SHP77 (cell line): ENCODE data around the gene UHRF2.
"Not testable (repeated sequence)": the region's sequence is repeated elsewhere in the genome, so short reads cannot be mapped to it uniquely, and the experiment has no call there.

ENCODE experiments used
- DNase-seq, 2 experiments: peaks; one replicate each; lab custom pipeline; 2025; lab: John Stamatoyannopoulos, UW

UHRF2 gene, protein sequence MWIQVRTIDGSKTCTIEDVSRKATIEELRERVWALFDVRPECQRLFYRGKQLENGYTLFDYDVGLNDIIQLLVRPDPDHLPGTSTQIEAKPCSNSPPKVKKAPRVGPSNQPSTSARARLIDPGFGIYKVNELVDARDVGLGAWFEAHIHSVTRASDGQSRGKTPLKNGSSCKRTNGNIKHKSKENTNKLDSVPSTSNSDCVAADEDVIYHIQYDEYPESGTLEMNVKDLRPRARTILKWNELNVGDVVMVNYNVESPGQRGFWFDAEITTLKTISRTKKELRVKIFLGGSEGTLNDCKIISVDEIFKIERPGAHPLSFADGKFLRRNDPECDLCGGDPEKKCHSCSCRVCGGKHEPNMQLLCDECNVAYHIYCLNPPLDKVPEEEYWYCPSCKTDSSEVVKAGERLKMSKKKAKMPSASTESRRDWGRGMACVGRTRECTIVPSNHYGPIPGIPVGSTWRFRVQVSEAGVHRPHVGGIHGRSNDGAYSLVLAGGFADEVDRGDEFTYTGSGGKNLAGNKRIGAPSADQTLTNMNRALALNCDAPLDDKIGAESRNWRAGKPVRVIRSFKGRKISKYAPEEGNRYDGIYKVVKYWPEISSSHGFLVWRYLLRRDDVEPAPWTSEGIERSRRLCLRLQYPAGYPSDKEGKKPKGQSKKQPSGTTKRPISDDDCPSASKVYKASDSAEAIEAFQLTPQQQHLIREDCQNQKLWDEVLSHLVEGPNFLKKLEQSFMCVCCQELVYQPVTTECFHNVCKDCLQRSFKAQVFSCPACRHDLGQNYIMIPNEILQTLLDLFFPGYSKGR

DNA sequence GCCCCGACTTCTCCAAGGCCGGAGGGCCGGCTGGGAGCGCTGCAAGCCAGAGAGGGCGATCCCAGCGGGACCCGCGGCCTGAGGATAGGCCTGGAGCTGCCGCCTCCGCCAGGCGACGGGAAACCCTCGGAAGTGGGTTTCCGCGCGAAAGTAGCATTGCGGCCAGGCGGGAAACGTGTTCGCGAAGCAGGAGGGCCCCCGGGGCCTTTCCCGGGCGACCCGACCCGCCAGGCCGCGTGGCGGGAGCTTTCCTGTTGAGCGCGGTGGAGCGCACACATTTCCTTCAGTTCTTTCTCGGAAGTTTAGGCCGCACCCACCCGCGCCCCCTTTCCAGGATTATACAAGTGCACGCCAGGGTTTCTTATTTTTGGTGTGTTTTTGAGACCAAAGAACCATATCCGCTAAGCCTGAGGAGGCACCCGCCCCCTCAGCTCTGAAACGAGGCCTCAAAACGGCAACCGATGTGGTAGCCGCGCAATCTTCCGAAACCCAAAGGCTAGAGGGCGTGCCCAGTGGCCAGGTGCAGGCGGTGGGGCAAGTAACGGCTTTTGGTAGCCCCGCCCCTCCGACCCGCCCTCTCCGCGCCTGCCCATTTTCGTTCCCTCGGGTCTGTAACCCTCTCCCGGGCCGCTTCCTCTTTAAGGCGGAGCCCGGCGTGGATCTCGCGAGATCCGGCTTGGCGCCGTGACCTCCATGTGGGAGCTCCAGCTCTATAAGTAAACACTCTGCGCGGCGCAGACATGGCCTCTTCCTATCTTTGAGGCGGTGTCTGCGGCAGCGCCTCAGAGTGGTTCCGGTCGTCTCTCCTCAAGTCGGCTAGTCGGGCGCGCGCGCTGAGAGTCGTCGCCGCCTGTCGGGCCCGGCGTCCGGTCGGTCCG, at the start of gene UHRF2:
Gene UHRF2, plus strand, starts transcription at position 713 of the 878 bp plus-strand sequence. CDS start 292 bp downstream, outside the sequence.
- DNase-seq = peak; percentile 85 to 87

- DNase-seq = no peak
These were observed 45.7 kb upstream of the UHRF2 start for GRCh38 chr9:6367128-6367890.

DNA sequence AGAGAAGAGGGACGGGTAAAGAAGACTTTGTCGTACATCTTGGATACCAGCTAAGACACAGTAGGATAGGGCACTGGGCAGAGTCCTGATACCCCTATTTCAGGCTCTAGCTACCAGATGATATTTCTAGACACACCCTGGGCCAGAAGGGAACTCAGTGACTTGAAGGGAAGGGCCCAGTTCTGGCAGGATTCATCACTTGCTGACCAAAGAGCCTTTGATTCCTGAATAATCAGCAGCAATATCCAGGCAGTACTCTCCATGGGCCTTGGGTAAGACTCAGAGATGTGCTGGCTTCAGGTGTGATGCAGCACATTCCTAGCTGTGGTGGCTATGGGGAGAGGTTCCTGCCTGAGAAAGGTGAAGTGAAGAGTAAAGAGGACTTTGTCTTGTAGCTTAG, 44.2 kb upstream of the UHRF2 start:
- no peak for DNase-seq

- not testable (repeated sequence) for DNase-seq
These were observed 31.5 kb upstream of the UHRF2 start for GRCh38 chr9:6381477-6382012.

GRCh38 chr9:6382681-6383080, 30.3 kb upstream of the UHRF2 start:
- no peak for DNase-seq

- no peak for DNase-seq
These were observed 29.3 kb upstream of the UHRF2 start for GRCh38 chr9:6383551-6384225.

GRCh38 chr9:6384732-6385131, 28.3 kb upstream of the UHRF2 start:
- no peak for DNase-seq

GRCh38 chr9:6399071-6399470, 13.9 kb upstream of the UHRF2 start:
- DNase-seq = no peak

GRCh38 chr9:6405371-6405770, 7.6 kb upstream of the UHRF2 start:
- DNase-seq = no peak

- DNase-seq = no peak
These were observed 5.2 kb upstream of the UHRF2 start for GRCh38 chr9:6407778-6408177.

- no peak for DNase-seq
These were observed 4.7 kb upstream of the UHRF2 start for GRCh38 chr9:6408320-6408719.

DNA sequence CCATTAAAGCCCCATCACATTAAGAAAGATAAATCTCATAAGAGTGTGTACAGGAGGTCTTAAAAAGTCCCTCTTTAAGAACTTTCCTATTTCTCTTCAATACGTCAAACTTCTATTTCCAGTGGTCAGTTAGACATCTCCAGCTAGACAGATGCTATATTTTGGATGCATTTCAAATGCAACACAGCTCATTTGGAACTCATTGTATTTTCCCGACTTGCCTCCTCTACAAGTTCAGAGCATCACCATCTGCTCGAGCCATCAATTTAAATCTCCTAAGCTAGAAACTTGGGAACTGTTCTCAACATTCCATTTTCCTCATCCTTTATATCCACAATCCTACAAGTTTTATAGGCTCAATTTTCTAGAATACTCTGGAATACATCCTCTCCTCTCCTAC, 3.2 kb upstream of the UHRF2 start:
- no peak for DNase-seq

GRCh38 chr9:6410633-6411032, 2.4 kb upstream of the UHRF2 start:
- DNase-seq = no peak

GRCh38 chr9:6413365-6414246, 607 bp downstream of the UHRF2 start:
- DNase-seq = no peak

GRCh38 chr9:6414247-6414641, 1.2 kb downstream of the UHRF2 start:
- no peak for DNase-seq

DNA sequence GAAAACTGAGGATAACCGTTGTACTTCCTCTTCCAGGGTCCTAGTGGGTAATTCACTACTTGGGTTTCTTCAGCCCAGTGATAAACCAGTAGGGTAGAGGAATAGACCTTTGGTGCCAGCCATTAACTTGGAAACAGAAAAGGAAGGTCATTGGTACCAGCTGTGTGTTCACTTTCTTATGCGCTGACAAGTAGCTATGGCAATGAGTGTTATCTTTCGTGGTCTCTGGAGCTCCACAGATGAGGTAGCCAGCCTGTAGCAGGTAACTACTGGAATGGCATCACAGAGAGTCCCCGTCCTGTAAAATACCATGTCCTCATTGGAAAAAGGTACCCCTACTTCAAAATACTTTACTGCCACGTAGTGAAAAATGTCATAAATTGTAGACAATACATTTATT, 2.3 kb downstream of the UHRF2 start:
- no peak for DNase-seq

- no peak for DNase-seq
These were observed 4.2 kb downstream of the UHRF2 start for GRCh38 chr9:6417186-6417585.

GRCh38 chr9:6418764-6419163, 5.8 kb downstream of the UHRF2 start:
- no peak for DNase-seq

DNA sequence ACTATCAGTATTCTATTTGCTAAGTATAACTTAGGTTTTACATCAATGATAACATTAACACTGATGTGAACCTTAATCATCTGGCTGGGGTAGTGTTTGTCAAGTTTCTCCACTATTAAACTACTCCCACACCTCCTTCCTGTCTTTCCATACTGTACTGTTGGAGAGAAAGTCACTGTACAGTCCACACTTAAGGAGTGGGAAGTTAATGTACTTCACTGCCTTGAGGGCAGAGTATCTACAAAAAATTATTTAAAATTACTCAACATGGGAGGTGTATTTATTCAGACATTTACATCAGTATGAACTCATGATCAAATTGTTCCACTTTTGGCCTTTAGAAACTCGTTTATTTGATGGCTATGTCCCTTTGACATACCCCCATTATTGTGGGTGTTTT, 11.9 kb downstream of the UHRF2 start:
- no peak for DNase-seq

DNA sequence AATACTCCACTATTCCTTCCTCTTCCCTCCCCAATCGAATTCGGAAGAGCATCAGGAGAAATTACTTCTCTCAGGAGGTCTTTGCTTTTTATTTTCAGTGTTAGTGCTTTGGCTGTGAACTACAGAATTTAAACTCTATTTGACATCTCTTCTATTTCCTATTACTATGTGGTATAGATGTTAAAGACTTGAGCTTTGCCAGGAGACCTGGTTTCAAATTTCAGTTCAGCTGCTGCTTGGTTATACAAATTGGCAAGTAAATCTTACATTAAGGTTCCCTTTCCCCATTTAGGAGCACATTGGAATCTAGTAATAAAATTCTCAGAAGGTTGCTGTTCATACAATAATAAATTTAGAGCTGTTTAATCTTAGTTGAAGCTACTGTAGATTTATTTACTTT, 13.1 kb downstream of the UHRF2 start:
- DNase-seq = no peak
